GM19025 (cell line): ENCODE measurements around the gene SFRP2.

Experiments used
- ATAC-seq: cut with Tn5 transposase; IDR thresholded peaks from one replicate; pipeline ENCODE4 v1.9.1; 2021; ENCODE audit warnings: mild to moderate bottlenecking, low read depth, moderate library complexity; ENCODE audit not compliant: unreplicated experiment

SFRP2 gene

DNA sequence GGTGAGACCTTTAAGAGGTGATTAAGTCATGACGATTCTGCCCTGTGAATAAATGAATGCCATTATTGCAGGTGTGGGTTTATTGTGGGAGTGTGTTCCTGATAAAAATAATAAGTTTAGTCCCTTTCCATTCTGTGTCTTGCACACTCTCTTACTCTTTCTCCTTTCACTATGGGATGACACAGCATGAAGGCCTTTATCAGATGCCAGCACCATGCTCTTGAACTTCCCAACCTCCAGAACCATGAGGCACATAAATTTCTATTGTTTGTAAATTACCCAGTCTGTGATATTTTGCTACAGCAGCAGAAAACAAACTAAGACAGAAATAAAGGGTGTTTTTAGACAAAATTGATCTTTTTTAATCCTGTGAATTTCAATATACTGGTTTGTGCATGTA, 10.5 kb downstream of the SFRP2 start:
- no peak for ATAC-seq

DNA sequence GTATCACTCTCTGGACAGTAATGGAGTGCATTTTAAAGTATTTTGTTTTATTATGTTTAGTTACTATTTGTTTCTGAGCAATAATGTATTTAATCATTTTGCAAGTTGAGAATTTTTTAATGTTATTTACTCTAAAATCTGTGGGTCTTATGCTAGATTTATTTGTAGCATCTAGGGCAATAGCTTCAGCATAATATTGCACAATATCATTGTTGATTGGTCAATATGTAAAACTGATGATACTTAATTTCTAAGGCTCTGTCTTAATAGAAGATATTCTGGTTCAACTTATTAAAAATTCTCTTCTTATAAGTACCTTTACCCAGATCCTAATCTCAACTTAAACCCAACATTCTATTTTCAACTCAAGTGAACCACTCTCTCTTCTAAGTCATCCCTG, 11.5 kb downstream of the SFRP2 start:
- ATAC-seq: no peak

- ATAC-seq: no peak
These were observed 12.3 kb downstream of the SFRP2 start for GRCh38 chr4:153776601-153777000.

GRCh38 chr4:153773236-153773690, 15.6 kb downstream of the SFRP2 start:
- ATAC-seq: no peak

GRCh38 chr4:153771046-153771445, 17.8 kb downstream of the SFRP2 start:
- ATAC-seq: no peak

DNA sequence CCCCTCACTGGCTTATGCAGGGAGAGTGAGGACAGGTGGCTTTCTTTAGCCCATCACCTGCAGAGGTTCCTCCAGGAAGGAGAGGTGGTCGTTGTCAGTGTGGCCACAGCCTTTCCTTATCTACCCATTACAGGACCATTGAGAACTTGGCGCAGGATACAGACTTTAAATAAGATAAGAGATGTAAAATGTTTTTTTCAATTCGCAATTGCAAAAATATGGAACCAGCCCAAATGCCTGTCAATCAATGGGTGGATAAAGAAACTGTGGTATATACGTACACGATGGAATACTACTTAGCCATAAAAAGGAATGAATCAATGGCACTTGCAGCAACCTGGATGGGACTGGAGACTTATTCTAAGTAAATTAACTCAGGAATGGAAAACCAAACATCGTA, 22.1 kb downstream of the SFRP2 start:
- no peak for ATAC-seq

DNA sequence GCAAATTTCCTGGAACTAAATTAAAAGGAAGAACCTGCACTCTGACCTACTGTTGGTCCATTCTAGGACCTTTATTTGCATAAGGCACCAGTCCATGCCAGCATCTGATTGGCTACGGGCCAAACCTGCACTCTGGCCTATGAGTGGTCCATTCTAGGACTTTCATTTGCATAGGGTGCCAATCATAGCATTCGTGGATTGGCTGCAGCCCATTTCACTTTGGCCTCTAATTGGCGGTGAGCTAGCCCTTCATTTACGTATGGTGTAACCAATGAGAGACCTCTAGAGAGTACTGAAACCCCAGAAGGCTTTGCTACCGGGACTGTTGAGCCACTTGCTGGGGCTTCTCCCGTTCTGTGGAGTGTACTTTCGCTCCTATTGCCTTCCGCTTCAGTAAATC, 23.0 kb downstream of the SFRP2 start:
- ATAC-seq: no peak

DNA sequence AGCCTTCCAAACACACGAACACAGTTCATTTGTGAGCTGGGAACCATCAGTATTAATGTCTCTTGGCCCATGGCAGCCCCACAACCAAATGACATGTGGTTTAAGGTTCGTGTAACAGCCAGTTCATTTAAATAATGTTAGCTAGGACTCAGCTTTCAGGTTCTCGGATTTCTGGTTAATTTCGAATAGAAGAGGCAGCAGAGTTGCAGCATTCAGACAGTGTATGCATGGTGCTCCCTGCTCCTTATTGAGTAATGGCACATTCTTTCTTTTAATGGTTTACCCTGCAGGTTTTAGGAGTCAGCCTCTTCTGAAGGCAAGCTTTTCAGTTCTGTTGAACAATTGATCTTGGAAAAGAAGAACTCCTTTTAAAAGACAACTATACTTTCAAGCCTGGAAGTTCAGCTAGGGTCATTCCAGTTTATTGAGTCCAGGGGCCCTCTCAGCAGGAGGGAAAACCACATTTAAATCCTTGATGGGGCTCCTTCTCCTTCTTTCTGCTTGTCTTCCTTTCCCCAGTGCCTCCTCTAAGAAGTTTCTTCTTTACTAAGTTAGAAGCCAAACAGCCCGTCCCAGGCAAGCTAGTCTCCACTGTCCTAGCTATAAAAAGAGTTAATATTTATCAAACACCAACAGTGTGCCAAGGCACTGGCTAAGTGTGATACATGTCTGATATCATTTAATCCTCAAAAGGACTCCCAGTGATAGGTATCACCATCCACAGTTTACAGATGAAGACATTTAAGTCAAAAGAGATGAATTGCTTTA, 24.1 kb downstream of the SFRP2 start:
- no peak for ATAC-seq

- no peak for ATAC-seq
These were observed 25.5 kb downstream of the SFRP2 start for GRCh38 chr4:153763404-153763803.

DNA sequence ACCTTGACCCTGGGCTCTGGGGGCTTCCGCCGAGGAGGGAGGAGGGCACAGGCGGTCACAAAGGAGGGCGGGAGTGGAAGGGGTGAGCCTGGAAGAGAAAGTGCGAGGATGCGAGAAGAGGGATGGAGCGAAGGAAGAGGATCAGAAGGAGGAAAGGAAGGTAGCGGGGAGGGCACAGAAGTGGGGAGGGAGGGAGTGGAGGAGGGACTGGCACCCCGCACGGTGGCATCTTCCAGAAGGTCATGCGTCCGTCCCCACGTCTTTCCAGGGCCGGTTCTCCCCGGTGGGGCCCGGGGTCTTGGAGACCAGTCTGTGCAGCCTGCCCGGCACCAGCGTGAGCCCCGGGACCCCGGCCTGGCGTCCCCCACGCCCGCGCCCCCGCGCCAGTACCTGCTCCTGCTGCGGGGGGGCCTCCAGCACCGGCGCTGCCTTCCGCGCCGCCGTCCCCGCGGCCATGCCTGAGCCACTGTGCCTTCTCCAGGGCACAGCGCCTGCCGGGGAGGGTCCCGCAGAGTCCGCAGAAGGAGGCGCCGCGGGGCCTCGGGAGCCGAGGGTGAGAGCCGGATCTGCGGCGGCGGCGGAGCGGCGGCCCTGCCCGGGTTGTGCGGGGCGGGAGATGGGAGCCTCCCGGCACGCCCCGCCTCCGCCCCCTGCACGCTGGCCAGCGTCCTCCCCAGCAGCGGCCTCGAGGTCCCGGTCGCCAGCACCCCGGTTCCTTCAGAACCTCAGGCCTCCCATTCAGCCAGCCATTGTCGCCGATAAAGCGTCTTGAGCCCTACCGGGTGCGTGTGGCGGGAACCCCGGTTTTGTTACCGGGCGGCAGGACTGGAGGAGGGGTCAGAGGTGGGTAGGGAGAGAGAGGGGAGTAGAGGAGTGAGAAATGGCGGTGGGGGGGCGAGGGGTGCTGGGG, 29.2 kb downstream of the SFRP2 start, which contains the start of gene RNF175:
RNF175 (minus strand) TSS at position 618 of the 910 bp plus-strand sequence; CDS start at position 456, 162 bp downstream.
- ATAC-seq: no peak

DNA sequence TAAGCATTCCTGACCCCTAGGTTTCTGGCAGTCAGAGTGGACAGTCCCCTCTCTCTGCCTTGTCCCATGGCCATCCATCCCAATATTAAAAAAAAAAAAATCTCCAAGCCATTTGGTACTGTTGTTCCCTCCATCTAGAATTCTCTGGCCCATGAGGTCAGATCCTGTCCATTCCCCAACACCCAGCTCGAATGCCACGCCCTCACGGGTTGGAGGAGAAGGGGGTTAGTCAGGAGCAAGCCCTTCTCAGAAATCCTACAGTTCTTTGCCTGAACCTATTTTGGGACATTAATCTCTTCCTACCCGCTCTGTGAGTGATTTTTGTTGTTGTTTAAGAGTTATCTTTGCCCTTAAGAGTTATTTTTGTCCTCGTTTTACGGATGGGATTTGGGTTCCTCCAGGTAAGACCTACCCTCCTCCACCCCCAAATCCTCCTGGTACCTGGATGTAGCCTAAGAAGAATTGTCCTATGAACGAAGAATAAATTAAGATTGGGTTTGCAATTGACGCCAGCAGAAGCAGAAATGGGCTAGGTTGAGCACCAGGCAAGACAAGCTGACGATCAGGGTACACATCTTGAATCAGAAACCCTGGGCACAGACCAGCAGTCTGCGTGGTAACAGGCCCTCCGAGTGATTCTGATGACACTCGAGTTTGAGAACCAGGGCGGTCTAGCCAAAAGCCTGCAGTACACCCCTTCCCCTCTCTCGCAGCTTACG, 30.0 kb downstream of the SFRP2 start:
- ATAC-seq: no peak

GRCh38 chr4:153758136-153758535, 30.7 kb downstream of the SFRP2 start:
- no peak for ATAC-seq

DNA sequence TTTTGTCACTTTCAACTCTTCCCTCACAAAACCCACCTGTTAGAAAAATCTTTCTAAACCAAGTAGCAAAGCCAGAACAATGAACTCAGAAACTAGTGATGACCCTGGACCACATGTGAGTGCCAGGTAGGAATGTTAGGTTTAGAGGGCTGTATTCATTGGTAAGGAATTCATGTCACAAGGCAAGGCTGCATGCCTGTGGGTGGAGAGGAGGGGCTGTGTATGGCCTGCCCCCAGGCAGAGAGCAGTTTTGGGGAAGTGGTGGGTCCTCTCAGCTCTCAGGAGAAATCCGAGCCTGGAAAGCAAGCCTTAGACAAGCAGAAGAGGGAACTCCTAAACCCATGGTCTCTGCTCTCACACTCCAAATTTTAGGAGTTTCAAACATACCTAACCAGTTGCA, 31.5 kb downstream of the SFRP2 start:
- ATAC-seq: no peak

GRCh38 chr4:153755186-153755585, 33.7 kb downstream of the SFRP2 start:
- ATAC-seq: no peak

GRCh38 chr4:153750197-153750817, 38.6 kb downstream of the SFRP2 start:
- no peak for ATAC-seq

- ATAC-seq: no peak
These were observed 40.5 kb downstream of the SFRP2 start for GRCh38 chr4:153748378-153748777.

DNA sequence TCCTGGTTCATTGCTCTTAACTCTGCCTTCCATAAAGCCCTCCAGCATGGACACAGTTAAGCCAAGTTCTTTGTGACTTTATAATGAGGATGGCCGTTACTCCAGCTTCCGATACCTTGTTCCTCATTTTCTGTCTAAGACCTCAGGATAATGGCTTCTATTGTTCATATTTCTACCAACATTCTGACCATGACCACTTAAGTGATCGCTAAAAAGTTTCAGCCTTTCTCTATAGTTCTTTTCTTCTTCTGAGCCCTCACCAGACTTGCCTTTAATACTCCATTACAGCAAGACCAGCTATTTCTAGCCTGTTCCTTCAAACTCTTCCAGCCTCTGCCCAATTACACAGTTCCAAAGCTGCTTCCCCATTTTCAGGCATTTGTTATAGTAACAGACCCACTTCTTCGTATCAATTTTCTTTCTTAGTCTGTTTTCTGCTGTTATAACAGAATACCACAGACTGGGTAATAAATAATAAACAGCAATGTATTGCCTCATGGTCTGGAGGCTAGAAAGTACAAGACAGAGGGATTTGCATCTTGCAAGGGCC, 41.4 kb downstream of the SFRP2 start:
- no peak for ATAC-seq

DNA sequence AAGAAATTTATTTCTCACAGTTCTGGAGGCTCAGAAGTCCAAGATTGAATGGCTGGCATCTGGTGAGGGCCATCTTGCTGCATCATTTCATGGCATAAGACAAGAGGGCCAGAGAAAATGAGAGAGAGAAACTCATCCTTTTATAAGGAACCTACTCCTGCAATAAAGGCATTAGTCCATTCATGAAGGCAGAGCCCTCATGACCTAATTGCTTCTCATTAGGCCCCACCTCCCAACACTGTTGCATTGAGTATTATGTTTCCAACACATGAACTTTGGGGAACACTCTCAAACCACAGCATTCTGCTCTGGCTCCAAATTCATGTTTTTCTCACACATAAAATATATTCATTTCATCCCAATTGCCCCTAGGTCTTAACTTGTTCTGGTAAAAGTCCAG, 43.2 kb downstream of the SFRP2 start:
- no peak for ATAC-seq

- ATAC-seq: no peak
These were observed 47.3 kb downstream of the SFRP2 start for GRCh38 chr4:153741541-153741940.

GRCh38 chr4:153735906-153736461, 52.9 kb downstream of the SFRP2 start:
- no peak for ATAC-seq
